ENCODE measurements around the gene TFEC.
"Not testable (repeated sequence)": the region's sequence is repeated elsewhere in the genome, so short reads cannot be mapped to it uniquely, and the experiment has no call there.

Gene TFEC

GRCh38 chr7:116030651-116031276 lies at the start of gene TFEC:
TSS of gene TFEC (minus strand) at chr7:116030763. CDS start at chr7:115984441, 46,322 bp downstream.
- DNase-seq: no peak

- no peak for DNase-seq
Observed at GRCh38 chr7:116075351-116076145, 45.0 kb upstream of the TFEC start.

GRCh38 chr7:116071629-116072028 lies 41.1 kb upstream of the TFEC start:
- DNase-seq: no peak

GRCh38 chr7:116064179-116064578 lies 33.6 kb upstream of the TFEC start:
- DNase-seq: no peak

- no peak for DNase-seq
Observed at GRCh38 chr7:116062666-116063065, 32.1 kb upstream of the TFEC start.

- DNase-seq: no peak
Observed at GRCh38 chr7:116052006-116052405, 21.4 kb upstream of the TFEC start.

- DNase-seq: not testable (repeated sequence)
Observed at GRCh38 chr7:116047261-116047660, 16.7 kb upstream of the TFEC start.

GRCh38 chr7:116045532-116045931 lies 15.0 kb upstream of the TFEC start:
- DNase-seq: no peak

GRCh38 chr7:116041615-116042014 lies 11.1 kb upstream of the TFEC start:
- DNase-seq: no peak

GRCh38 chr7:116037401-116037800 lies 6.8 kb upstream of the TFEC start:
- DNase-seq: no peak

GRCh38 chr7:116034411-116034810 lies 3.8 kb upstream of the TFEC start:
- no peak for DNase-seq

GRCh38 chr7:116032886-116033285 lies 2.3 kb upstream of the TFEC start:
- DNase-seq: no peak

- DNase-seq: no peak
Observed at GRCh38 chr7:116028787-116029186, 1.8 kb downstream of the TFEC start.

GRCh38 chr7:116027786-116028185 lies 2.8 kb downstream of the TFEC start:
- no peak for DNase-seq

GRCh38 chr7:116024826-116025809 lies 5.4 kb downstream of the TFEC start:
- DNase-seq: no peak

GRCh38 chr7:116021237-116021636 lies 9.3 kb downstream of the TFEC start:
- no peak for DNase-seq

GRCh38 chr7:116018731-116019130 lies 11.8 kb downstream of the TFEC start:
- no peak for DNase-seq

- no peak for DNase-seq
Observed at GRCh38 chr7:116013675-116014074, 16.9 kb downstream of the TFEC start.

GRCh38 chr7:116011584-116011983 lies 19.0 kb downstream of the TFEC start:
- DNase-seq: no peak

GRCh38 chr7:116004762-116005161 lies 25.8 kb downstream of the TFEC start:
- DNase-seq: not testable (repeated sequence)

- no peak for DNase-seq
Observed at GRCh38 chr7:115997221-115997620, 33.3 kb downstream of the TFEC start.

- DNase-seq: no peak
Observed at GRCh38 chr7:115995701-115996100, 34.9 kb downstream of the TFEC start.

- no peak for DNase-seq
Observed at GRCh38 chr7:115988401-115988800, 42.2 kb downstream of the TFEC start.
